GM12874 (cell line): ENCODE results near the gene PLXDC1.

Experiments used
- TF ChIP-seq, protein P1 (sequence below): IDR thresholded peaks from 2 replicates; pipeline ENCODE4 v1.5.1; 2011; ENCODE audit warnings: low read depth, mild to moderate bottlenecking, control low read depth, low read length, moderate library complexity; ENCODE audit not compliant: insufficient read depth

PLXDC1 gene

DNA sequence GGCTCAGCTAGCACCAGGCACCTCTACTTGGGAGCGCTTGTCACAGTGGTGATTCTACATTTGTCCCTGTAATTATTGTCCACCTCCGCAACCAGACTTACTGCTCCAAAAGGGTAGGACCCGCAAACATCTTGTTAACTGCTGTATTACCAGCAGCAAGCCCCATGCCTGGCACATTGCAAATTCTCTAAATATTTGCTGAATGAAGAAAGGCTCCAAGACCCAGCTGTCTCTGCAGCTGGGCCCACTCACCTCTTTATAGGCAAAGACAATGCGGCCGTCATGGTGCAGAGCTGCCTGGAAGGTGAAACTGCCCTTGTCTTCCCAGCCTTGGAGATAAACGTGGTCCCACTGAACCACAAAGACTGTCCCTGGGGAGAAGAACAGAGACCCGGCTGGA, 44.3 kb downstream of the PLXDC1 start:
- TF ChIP-seq, protein P1, sequence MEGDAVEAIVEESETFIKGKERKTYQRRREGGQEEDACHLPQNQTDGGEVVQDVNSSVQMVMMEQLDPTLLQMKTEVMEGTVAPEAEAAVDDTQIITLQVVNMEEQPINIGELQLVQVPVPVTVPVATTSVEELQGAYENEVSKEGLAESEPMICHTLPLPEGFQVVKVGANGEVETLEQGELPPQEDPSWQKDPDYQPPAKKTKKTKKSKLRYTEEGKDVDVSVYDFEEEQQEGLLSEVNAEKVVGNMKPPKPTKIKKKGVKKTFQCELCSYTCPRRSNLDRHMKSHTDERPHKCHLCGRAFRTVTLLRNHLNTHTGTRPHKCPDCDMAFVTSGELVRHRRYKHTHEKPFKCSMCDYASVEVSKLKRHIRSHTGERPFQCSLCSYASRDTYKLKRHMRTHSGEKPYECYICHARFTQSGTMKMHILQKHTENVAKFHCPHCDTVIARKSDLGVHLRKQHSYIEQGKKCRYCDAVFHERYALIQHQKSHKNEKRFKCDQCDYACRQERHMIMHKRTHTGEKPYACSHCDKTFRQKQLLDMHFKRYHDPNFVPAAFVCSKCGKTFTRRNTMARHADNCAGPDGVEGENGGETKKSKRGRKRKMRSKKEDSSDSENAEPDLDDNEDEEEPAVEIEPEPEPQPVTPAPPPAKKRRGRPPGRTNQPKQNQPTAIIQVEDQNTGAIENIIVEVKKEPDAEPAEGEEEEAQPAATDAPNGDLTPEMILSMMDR, result no peak

DNA sequence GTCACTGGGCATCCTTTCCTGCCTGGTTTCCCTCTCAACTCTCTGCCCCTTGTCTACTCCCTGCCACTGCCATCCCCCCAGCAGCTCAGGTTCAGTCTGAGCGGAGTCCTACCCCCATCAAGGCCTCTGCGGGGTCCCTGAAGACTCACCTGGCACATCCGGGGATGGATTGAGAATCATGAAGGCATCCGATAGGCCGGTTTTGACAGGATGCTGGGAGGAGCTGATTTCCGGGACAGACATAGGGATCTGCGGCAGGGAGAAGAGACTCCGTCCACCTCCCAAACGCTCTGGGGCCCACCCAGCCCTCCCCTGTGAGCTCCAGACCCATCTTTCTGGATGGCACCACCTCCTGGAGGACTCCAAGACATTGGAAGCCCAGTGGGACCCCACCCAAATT, 45.7 kb downstream of the PLXDC1 start:
- TF ChIP-seq, protein P1, result no peak

DNA sequence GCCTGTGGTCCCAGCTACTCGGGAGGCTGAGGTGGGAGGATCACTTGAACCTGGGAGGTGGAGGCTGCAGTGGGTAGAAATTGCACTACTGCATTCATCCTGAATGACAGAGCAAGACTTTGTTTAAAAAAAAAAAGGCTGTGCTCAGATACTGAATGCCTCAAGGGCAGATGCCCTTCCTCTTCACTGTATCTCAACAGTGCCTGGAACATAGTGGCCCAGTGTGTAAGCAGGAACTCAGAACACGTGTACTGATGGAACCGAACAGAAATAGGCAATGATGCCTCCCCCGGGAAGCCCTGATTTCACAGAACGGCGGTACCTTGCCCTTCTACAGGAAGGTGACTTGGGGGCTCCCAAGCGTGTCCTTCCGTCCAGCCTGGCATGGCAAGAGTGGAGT, 46.8 kb downstream of the PLXDC1 start:
- TF ChIP-seq, protein P1, result no peak

DNA sequence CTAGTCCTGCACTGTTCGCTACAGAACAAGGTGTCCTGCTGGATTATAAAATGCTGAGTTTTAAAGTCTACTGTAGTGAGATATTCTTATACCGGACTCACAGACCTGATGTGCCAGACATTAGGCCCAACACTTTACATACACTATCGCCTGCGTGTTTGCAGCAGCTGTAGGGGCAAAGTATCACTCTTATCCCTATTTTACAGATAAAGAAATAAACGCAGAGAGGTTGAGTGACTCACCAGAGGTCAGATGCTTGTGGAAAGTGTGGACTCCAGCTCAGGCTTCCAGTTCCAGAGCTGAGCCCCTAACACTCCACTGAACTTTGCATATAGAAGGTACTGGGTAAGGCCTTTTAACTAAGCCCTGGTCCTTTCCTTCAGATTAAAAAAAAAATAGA, 47.4 kb downstream of the PLXDC1 start:
- TF ChIP-seq, protein P1, result no peak

DNA sequence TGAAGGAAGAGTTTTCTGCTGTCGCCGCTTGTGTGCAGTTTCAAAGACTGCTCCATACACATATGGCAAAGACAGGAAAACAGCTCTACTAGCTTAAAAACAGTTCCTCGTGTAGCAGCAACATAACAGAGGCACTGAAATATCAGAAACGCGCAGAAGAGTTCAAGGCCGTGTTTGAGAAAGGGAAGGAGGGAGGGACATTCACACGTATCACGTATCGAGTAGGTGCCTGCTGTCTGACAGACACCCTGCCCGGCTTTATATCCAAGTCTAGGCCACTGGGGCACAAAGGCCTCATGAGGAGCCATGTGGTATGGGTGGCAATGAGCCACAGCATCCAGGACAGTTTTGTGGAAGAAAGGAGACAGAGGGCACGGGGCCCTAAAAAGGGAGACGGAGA, 50.3 kb downstream of the PLXDC1 start:
- TF ChIP-seq, protein P1, result no peak

DNA sequence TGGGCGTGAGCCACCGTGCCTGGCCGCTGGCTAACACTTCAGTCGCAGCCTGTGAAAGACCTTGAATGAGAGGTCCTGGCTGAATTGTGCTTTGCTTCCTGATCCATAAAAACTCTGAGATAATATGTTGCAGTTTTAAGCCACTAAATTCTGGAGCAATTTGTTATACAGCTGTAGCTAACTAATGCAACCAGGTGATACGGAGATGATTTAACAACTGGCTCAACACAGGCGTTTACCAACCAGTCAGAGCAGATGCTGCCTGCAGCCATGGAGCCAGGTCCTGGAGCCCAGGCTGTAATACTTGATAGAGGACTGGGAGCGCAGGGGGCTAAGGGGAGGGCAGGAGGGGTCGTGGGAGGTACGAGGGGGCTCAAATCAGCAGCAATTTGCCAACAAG, 50.9 kb downstream of the PLXDC1 start:
- TF ChIP-seq, protein P1, result no peak

DNA sequence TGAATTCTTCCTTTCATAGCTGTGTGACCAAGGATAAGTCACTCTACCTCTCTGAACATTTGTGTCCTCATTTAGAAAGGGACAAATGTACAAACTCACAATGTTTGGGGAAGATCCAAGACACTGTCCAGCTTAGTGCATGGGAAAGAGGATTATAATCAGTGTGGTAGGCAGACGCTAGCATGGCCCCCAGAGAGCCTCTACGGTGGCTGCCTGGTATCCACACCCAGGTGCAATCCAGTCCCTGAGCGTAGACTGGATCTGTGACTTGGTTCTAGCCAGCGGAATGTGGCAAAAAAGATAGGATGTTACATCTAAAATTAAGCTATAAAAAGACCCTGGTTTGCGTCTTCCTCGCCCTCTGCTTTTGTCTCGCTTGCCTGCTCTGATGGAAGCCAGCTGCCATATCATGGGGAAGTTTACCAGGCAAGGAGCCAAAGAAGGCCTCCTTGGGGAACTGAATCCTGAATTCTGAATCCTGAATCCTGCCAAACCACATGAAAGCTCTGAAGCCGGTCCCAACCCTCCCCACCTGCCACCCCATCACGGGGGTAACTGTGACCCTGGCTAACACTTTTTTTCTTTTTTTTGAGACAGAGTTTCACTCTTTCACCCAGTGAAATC, 51.7 kb downstream of the PLXDC1 start:
- TF ChIP-seq, protein P1, result no peak
